ENCODE data around the gene ROR2. TPM values are rescaled to one million over a fixed set of nuclear protein-coding genes. Genes with fewer than 3 reads are reported as not detected.

Gene ROR2
- total and polyA plus RNA-seq, 2 of the 13 experiments (the other 11 are each of a cell fraction or from before 2014, with no cell fraction given) = not detected

DNA sequence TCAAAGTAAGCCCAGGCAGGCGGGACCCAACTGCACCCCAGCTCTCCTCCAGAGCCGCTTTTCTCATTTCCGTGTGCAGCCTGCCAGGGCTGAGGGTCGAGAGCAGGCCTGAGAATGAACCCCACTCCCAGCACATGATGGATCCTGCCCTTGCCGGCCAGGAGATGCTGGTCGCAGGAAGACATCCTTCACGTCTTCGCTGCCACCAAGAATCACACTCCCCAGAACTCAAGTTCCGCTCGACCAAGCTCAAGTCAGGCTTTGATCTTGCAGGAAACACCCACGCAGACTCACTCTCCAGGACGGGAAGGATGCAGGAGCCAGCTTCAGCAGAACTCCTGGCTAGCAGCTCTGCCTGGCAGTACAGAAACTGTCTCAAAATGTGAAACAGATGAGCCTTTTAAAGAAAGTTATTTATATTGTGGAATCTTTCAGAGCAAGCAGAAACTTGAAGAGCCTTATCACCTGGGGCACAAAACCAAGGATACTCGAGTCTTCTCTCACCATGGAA, 102.4 kb downstream of the ROR2 start (continued):
- no peak for TF ChIP-seq NCOA1 (CRISPR knock-in tag; IDR thresholded peaks at IDR 0.05)

- no peaks in the 10 kb centered on the region for H3K79me2 ChIP-seq (ENCODE audit: insufficient read depth, low read length)
- H3K27ac ChIP-seq (ENCODE audit: extremely low read length, insufficient read depth, low read length) = no peak overlapping the region
- 29% methylated on average over 6 of the region's 6 CpGs for WGBS (ENCODE audit: low lambda C conversion rate)
- BruUV-seq (replicated peaks) = no TSS peak
- intact Hi-C loops (cut with micrococcal nuclease; ENCODE audit: unreplicated experiment) (no loop called here), in situ Hi-C loops (cut with HindIII; ENCODE audit: extremely low pct_ligation_motif_present, low pct_unique_long_range_greater_than_20kb) (no loop called here)
- no peak for TF ChIP-seq ZNF224 (CRISPR knock-in tag; IDR thresholded peaks at IDR 0.05)
- no peak for TF ChIP-seq MATR3 (CRISPR knock-in tag; IDR thresholded peaks at IDR 0.05)
- TF ChIP-seq SMARCE1 (IDR thresholded peaks at IDR 0.05; ENCODE audit: borderline replicate concordance) = no peak
- no peak for TF ChIP-seq ZFY (CRISPR knock-in tag; IDR thresholded peaks at IDR 0.05)
- TF ChIP-seq HNF4G (IDR thresholded peaks at IDR 0.05; ENCODE audit: borderline replicate concordance, low read depth, low read length) = no peak
- no peak for TF ChIP-seq HNF4G (CRISPR knock-in tag; IDR thresholded peaks at IDR 0.05; ENCODE audit: borderline replicate concordance, low read depth)
- no peak for TF ChIP-seq PPARG (CRISPR knock-in tag; conservative IDR thresholded peaks at IDR 0.05)
- no peak for TF ChIP-seq SMARCC2 (IDR thresholded peaks at IDR 0.05)
- TF ChIP-seq ATF7 (IDR thresholded peaks at IDR 0.05) = no peak
- no peak for TF ChIP-seq ATF7 (CRISPR knock-in tag; IDR thresholded peaks at IDR 0.05)
- TF ChIP-seq ZNF451 (CRISPR knock-in tag; IDR thresholded peaks at IDR 0.05) = no peak
- no peak for TF ChIP-seq ZSCAN20 (CRISPR knock-in tag; IDR thresholded peaks at IDR 0.05; ENCODE audit: borderline replicate concordance)
- TF ChIP-seq, protein P1, sequence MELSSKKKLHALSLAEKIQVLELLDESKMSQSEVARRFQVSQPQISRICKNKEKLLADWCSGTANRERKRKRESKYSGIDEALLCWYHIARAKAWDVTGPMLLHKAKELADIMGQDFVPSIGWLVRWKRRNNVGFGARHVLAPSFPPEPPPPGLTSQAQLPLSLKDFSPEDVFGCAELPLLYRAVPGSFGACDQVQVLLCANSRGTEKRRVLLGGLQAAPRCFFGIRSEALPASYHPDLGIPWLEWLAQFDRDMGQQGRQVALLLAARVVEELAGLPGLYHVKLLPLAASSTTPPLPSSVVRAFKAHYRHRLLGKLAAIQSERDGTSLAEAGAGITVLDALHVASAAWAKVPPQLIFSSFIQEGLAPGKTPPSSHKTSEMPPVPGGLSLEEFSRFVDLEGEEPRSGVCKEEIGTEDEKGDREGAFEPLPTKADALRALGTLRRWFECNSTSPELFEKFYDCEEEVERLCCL (CRISPR knock-in tag; IDR thresholded peaks at IDR 0.05; ENCODE audit: borderline replicate concordance) = no peak
- TF ChIP-seq RBM22 (optimal IDR thresholded peaks at IDR 0.05; ENCODE audit: low read length) = no peak
- TF ChIP-seq ZFYVE20 (CRISPR knock-in tag; IDR thresholded peaks at IDR 0.05; ENCODE audit: borderline replicate concordance, low read depth) = no peak
- no peak for TF ChIP-seq CREB1 (IDR thresholded peaks at IDR 0.05)
- TF ChIP-seq CREB1 (CRISPR knock-in tag; IDR thresholded peaks at IDR 0.05) = no peak
- no peaks in the 10 kb centered on the region for H4K20me1 ChIP-seq (ENCODE audit: insufficient read depth, low read length)
- ATAC-seq (no peak), FAIRE-seq (no peak), DNase-seq (ENCODE audit: low spot score) (no peak)
- no peaks in the 10 kb centered on the region for H3K36me3 ChIP-seq (replicated peaks in 1 of 2; ENCODE audit: control insufficient read depth in 1 of 2, insufficient read depth in 2 of 2, low read length in 2 of 2)
- ChIA-PET CTCF (ENCODE audit: low intra/inter-chr PET ratio, low total read pairs) (no interaction called here), POLR2A (no interaction called here)
- H3K4me1 ChIP-seq (ENCODE audit: insufficient read depth, low read length) = no peaks in the 10 kb centered on the region
- no peak overlapping the region for H3K9ac ChIP-seq (ENCODE audit: insufficient read depth, low read depth, low read length)
- H2AFZ ChIP-seq (ENCODE audit: low read length) = no peak overlapping the region
- no peaks in the 10 kb centered on the region for H3K9me3 ChIP-seq (ENCODE audit: low read length)
- H3K4me3 ChIP-seq (replicated peaks in 1 of 3; ENCODE audit: insufficient read depth in 1 of 3, low read depth in 2 of 3, low read length in 3 of 3) = no peak overlapping the region
- H3K4me2 ChIP-seq (ENCODE audit: low read depth, low read length) = no peak overlapping the region
- peaks cover 2 to 49% of the 10 kb centered on the region in 2 experiments; a peak in 2 of 5 replicates for H3K27me3 ChIP-seq (ENCODE audit: control insufficient read depth in 1 of 2, insufficient read depth in 2 of 2, low read length in 2 of 2)
Observed at GRCh38 chr9:91845879-91846278, 104.1 kb downstream of the ROR2 start.
